Hematopoietic multipotent progenitor cell treated with erythropoietin and hydrocortisone succinate and interleukin-3 and kit ligand, for 8 days (in vitro differentiated cells): ENCODE measurements around the gene LEUTX.

Experiments used
- DNase-seq: peaks from one replicate; pipeline ENCODE4 v3.0.0-alpha.2; 2015

LEUTX gene

GRCh38 chr19:39825093-39825463 is 46.4 kb downstream of the LEUTX start:
- no peak for DNase-seq

GRCh38 chr19:39825531-39826076 is 47.0 kb downstream of the LEUTX start:
- no peak for DNase-seq

GRCh38 chr19:39826311-39826945 is 47.8 kb downstream of the LEUTX start:
- no peak for DNase-seq

- DNase-seq = no peak
Observed at GRCh38 chr19:39827216-39827615, 48.6 kb downstream of the LEUTX start.

GRCh38 chr19:39828015-39828653 is 49.5 kb downstream of the LEUTX start:
- DNase-seq = no peak

GRCh38 chr19:39828654-39829032 is 50.0 kb downstream of the LEUTX start:
- no peak for DNase-seq

GRCh38 chr19:39829702-39830275 is 51.1 kb downstream of the LEUTX start:
- no peak for DNase-seq

- no peak for DNase-seq
Observed at GRCh38 chr19:39830406-39830805, 51.8 kb downstream of the LEUTX start.

GRCh38 chr19:39830847-39831246 is 52.2 kb downstream of the LEUTX start:
- no peak for DNase-seq

- no peak for DNase-seq
Observed at GRCh38 chr19:39831679-39832078, 53.0 kb downstream of the LEUTX start.

- DNase-seq = peak; percentile 8
Observed at GRCh38 chr19:39832341-39833083, 53.9 kb downstream of the LEUTX start.

GRCh38 chr19:39833160-39833463 is 54.5 kb downstream of the LEUTX start:
- DNase-seq = no peak

- DNase-seq = peak; percentile 97
Observed at GRCh38 chr19:39833464-39834286, 55.0 kb downstream of the LEUTX start, which contains the start of gene DYRK1B. Gene DYRK1B, minus strand, starts transcription at chr19:39834162. Its CDS starts 2,295 bp downstream, at chr19:39831867.

- no peak for DNase-seq
Observed at GRCh38 chr19:39834287-39834841, 55.7 kb downstream of the LEUTX start.
